HEK293 (cell line): ENCODE data around the gene ATP2A3.

Experiments
- ATF2 ChIP-seq: fragments of 450-650 bp; formaldehyde crosslinking; IDR thresholded peaks from 2 replicates; pipeline ENCODE4 v1.5.1; 2016; ENCODE audit warnings: missing biosample characterization, missing genetic modification characterization, low read depth
- PRDM2 ChIP-seq: fragments of 450-650 bp; formaldehyde crosslinking; IDR thresholded peaks from 2 replicates; pipeline ENCODE4 v1.5.1; 2016; ENCODE audit warnings: missing biosample characterization, missing genetic modification characterization, borderline replicate concordance
- REST ChIP-seq: fragments of 450-650 bp; formaldehyde crosslinking; IDR thresholded peaks from 2 replicates; pipeline ENCODE4 v1.5.1; 2016; ENCODE audit warnings: missing biosample characterization, missing genetic modification characterization
- ZBTB11 ChIP-seq: fragments of 450-650 bp; formaldehyde crosslinking; conservative IDR thresholded peaks from 2 replicates; pipeline ENCODE4 v1.5.1; 2016; ENCODE audit warnings: low read depth, missing biosample characterization, missing genetic modification characterization
- TF ChIP-seq, protein P1 (sequence below): fragments of 450-650 bp; formaldehyde crosslinking; conservative IDR thresholded peaks from 2 replicates; pipeline ENCODE4 v1.5.1; 2016; ENCODE audit warnings: low read depth, missing biosample characterization, missing genetic modification characterization
- TF ChIP-seq, protein P2 (sequence below): fragments of 450-650 bp; formaldehyde crosslinking; IDR thresholded peaks from 2 replicates; pipeline ENCODE4 v1.5.1; 2016; ENCODE audit warnings: missing biosample characterization, missing genetic modification characterization

DNA sequence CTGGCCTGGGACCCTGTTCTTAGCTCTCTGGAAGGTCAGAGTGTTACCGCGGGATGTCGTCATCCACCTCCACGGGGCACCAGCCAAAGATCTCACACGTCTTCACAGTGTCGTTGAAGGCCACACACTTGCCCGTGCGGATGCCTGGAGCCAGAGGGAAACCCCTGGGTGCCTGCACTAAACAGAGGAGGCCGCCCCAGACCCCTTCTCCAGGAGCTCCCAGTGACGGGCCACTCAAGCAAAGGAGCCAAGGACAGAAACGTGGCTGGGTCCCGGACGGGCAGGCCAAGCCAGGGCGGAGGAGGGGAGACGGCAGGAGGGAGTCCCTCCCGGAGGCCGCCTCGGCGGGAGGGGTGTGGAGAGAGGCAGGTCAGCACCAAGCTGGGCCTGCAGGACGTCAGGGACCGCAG is 60.4 kb downstream of the ATP2A3 start:
- no peak for TF ChIP-seq REST
- TF ChIP-seq ATF2 = no peak
- no peak for TF ChIP-seq PRDM2 (tag by site-specific recombination)
- TF ChIP-seq, protein P1, sequence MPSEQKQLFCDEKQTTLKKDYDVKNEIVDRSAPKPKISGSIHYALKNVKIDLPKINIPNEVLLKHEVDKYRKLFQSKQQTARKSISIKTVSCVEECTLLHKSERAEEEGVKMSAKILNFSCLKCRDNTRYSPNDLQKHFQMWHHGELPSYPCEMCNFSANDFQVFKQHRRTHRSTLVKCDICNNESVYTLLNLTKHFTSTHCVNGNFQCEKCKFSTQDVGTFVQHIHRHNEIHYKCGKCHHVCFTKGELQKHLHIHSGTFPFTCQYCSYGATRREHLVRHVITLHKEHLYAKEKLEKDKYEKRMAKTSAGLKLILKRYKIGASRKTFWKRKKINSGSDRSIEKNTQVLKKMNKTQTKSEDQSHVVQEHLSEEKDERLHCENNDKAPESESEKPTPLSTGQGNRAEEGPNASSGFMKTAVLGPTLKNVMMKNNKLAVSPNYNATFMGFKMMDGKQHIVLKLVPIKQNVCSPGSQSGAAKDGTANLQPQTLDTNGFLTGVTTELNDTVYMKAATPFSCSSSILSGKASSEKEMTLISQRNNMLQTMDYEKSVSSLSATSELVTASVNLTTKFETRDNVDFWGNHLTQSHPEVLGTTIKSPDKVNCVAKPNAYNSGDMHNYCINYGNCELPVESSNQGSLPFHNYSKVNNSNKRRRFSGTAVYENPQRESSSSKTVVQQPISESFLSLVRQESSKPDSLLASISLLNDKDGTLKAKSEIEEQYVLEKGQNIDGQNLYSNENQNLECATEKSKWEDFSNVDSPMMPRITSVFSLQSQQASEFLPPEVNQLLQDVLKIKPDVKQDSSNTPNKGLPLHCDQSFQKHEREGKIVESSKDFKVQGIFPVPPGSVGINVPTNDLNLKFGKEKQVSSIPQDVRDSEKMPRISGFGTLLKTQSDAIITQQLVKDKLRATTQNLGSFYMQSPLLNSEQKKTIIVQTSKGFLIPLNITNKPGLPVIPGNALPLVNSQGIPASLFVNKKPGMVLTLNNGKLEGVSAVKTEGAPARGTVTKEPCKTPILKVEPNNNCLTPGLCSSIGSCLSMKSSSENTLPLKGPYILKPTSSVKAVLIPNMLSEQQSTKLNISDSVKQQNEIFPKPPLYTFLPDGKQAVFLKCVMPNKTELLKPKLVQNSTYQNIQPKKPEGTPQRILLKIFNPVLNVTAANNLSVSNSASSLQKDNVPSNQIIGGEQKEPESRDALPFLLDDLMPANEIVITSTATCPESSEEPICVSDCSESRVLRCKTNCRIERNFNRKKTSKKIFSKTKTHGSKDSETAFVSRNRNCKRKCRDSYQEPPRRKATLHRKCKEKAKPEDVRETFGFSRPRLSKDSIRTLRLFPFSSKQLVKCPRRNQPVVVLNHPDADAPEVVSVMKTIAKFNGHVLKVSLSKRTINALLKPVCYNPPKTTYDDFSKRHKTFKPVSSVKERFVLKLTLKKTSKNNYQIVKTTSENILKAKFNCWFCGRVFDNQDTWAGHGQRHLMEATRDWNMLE = no peak
- TF ChIP-seq, protein P2, sequence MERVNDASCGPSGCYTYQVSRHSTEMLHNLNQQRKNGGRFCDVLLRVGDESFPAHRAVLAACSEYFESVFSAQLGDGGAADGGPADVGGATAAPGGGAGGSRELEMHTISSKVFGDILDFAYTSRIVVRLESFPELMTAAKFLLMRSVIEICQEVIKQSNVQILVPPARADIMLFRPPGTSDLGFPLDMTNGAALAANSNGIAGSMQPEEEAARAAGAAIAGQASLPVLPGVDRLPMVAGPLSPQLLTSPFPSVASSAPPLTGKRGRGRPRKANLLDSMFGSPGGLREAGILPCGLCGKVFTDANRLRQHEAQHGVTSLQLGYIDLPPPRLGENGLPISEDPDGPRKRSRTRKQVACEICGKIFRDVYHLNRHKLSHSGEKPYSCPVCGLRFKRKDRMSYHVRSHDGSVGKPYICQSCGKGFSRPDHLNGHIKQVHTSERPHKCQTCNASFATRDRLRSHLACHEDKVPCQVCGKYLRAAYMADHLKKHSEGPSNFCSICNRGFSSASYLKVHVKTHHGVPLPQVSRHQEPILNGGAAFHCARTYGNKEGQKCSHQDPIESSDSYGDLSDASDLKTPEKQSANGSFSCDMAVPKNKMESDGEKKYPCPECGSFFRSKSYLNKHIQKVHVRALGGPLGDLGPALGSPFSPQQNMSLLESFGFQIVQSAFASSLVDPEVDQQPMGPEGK = no peak
- TF ChIP-seq ZBTB11 (tag by site-specific recombination) = no peak
